Measurements from ENCODE around the gene TPTE2.

TPTE2 gene

GRCh38 chr13:19597523-19597922 is 36.2 kb upstream of the TPTE2 start:
- DNase-seq (ENCODE audit: low read depth) = no peak
- no peak for TF ChIP-seq CTCF (IDR thresholded peaks at IDR 0.05; ENCODE audit: control insufficient read depth, extremely low read depth, insufficient read depth)
- H3K4me3 ChIP-seq (ENCODE audit: low read depth, low read length) = no peak overlapping the region

GRCh38 chr13:19596960-19597361 is 35.6 kb upstream of the TPTE2 start:
- no peak for DNase-seq (ENCODE audit: low read depth)
- no peak for TF ChIP-seq CTCF (IDR thresholded peaks at IDR 0.05; ENCODE audit: control insufficient read depth, extremely low read depth, insufficient read depth)
- no peak overlapping the region for H3K4me3 ChIP-seq (ENCODE audit: low read depth, low read length)

- no peak for TF ChIP-seq CTCF (IDR thresholded peaks at IDR 0.05; ENCODE audit: control insufficient read depth, extremely low read depth, insufficient read depth)
- no peak overlapping the region for H3K4me3 ChIP-seq (ENCODE audit: low read depth, low read length)
- DNase-seq (ENCODE audit: low read depth) = no peak
Observed at GRCh38 chr13:19596086-19596485, 34.8 kb upstream of the TPTE2 start.

GRCh38 chr13:19592657-19593180 is 31.4 kb upstream of the TPTE2 start:
- TF ChIP-seq CTCF (IDR thresholded peaks at IDR 0.05; ENCODE audit: control insufficient read depth, extremely low read depth, insufficient read depth) = no peak
- DNase-seq (ENCODE audit: low read depth) = no peak
- no peak overlapping the region for H3K4me3 ChIP-seq (ENCODE audit: low read depth, low read length)

GRCh38 chr13:19591864-19592263 is 30.5 kb upstream of the TPTE2 start:
- DNase-seq (ENCODE audit: low read depth) = no peak

GRCh38 chr13:19590423-19590822 is 29.1 kb upstream of the TPTE2 start:
- no peak for DNase-seq (ENCODE audit: low read depth)
- TF ChIP-seq CTCF (IDR thresholded peaks at IDR 0.05; ENCODE audit: control insufficient read depth, extremely low read depth, insufficient read depth) = no peak
- H3K4me3 ChIP-seq (ENCODE audit: low read depth, low read length) = no peak overlapping the region

More at GRCh38 chr13:19591864-19592263, 30.5 kb upstream of the TPTE2 start:
- no peak overlapping the region for H3K4me3 ChIP-seq (ENCODE audit: low read depth, low read length)
- TF ChIP-seq CTCF (IDR thresholded peaks at IDR 0.05; ENCODE audit: control insufficient read depth, extremely low read depth, insufficient read depth) = no peak

- no peak for TF ChIP-seq CTCF (IDR thresholded peaks at IDR 0.05; ENCODE audit: control insufficient read depth, extremely low read depth, insufficient read depth)
- DNase-seq (ENCODE audit: low read depth) = no peak
- H3K4me3 ChIP-seq (ENCODE audit: low read depth, low read length) = no peak overlapping the region
Observed at GRCh38 chr13:19589312-19589711, 28.0 kb upstream of the TPTE2 start.
